ENCODE data around the gene CPA5.
"Not testable (repeated sequence)": the region's sequence is repeated elsewhere in the genome, so short reads cannot be mapped to it uniquely, and the experiment has no call there.

Gene CPA5, protein sequence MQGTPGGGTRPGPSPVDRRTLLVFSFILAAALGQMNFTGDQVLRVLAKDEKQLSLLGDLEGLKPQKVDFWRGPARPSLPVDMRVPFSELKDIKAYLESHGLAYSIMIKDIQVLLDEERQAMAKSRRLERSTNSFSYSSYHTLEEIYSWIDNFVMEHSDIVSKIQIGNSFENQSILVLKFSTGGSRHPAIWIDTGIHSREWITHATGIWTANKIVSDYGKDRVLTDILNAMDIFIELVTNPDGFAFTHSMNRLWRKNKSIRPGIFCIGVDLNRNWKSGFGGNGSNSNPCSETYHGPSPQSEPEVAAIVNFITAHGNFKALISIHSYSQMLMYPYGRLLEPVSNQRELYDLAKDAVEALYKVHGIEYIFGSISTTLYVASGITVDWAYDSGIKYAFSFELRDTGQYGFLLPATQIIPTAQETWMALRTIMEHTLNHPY

DNA sequence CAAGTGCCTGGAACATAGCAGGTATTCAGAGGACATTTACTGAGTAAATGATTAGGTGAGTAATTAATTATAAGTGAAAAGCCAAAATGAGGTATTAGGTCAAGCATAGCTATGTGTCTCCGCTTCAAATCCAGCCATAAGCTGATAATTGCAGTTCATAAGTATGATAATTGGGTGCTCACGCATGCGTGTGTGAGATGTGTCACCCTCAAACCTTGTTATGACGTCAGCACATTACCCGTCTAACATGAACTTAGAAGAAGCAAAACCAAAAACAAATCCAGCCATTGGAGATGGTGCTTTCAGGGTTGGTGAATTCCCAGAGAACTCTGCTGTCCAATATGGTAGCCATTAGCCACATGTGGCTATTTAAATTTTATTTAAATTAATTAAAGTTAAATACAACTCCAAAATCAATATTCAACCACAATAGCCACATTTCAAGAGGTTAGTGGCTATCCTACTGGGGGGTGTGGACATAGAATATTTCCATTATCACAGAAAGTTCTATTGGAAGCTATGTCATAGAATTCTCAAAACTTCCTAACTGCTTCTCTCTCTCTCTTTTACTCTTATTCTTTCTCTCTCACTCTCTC is at the start of gene CPA5:
Gene CPA5, plus strand, starts transcription at position 546 of the 596 bp plus-strand sequence. CDS start 1,670 bp downstream, outside the sequence.
- no peak for DNase-seq

DNA sequence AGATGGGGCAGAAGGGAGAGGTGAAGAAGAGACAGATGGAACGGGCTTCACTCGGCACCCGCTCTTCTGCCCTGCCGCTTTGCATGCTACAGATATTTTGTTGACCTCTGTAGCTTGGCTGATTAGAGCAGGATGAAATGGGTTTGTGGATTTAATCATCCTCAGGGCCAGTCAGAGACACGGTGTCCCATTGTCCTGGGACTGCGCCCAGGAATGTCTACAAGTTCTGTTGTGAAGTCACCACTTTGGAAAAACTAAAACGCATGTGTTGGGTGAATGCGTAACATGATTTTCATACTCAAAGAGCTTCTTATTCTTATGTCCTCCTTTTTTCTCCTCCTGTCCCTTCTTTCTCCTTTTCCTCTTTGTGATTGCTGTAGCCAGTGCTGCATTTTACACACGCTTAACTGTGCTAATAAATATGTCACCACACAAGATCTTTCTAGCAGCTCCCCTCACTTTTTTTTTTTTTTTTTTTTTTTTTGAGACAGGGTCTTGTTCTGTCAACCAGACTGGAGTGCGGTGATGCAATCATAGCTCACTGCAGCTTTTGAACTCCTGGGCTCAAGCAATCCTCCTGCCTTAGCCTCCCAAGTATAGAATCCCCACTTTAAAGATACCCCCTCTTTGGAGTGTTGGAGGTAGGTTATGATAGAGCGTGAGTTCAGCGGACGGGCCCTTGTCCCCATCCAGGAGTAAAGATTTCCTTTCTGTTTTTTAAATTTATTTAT is 48.2 kb upstream of the CPA5 start:
- no peak for DNase-seq

DNA sequence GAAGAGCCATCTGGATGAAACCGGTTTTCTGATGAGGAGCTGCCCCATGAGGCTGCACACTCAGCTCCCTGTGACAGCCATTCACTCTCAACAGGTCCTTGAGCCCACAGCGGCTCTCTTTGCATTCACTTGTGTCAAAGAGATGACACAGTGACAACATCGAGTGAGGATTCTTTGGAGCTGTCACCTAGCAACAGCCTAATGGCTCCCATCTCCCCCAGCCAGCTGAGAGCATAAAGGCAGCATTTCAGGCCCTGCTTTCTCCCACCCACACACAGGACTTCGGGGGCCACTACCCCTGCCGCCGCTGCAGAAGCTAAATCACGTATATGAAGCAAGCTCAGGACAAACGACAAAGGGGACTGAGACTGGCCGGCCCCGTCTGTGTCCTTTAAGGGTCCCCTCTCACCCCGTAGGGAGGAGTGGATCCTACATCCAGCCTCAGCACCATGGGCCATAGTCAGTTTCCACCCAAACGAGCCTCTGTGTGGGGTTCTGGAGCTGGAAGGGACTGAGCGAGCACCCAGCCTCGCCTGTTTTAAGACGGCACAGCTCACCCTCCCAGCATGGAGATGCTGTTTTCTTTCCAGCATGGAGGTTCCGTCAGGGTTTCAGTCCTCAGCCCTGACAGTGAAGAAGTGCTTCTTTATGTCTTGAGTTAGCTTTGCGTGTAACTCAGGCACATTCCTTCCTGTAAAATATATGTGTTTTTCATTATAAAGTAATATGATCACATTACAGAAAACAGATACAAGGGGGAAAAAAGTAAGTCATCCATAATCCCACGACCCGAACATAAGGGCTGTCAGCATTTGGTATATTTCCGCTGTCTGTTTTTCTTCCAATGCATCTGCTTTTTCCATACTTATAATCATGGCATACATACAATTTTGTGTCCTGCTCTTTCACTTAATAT is 46.7 kb upstream of the CPA5 start:
- DNase-seq = no peak

DNA sequence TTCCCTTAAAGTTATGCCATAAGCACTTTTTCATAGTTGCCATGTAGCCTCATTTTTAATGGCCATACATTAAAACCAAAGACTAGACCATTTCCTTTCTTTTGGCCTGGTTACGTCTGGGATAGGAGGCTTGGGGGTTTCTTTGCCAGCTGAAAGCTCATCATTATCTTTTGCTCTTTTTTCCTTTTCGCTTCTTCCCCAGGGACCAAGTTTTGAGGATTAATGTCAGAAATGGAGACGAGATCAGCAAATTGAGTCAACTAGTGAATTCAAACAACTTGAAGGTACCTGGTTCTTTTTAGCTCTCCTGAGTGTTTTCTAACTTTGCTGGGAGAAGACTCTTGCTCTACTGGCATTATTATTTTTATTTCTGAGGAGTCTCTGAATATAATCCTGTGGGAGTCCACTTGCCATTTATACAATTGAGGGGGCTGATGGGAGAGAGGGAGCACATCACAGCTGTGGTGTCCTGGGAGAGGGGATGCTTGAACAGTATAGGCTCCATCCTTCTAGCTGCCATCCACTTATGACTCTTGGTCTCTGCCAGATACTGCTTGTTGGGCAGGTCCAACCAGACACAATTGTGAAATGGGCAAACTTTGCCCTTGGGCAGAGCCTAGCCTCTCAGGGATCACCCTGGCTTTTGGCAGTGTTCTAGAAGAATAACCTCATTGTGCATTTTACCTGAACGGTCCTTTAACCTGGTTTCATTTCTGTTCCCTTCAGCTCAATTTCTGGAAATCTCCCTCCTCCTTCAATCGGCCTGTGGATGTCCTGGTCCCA is 45.9 kb upstream of the CPA5 start:
- no peak for DNase-seq

DNA sequence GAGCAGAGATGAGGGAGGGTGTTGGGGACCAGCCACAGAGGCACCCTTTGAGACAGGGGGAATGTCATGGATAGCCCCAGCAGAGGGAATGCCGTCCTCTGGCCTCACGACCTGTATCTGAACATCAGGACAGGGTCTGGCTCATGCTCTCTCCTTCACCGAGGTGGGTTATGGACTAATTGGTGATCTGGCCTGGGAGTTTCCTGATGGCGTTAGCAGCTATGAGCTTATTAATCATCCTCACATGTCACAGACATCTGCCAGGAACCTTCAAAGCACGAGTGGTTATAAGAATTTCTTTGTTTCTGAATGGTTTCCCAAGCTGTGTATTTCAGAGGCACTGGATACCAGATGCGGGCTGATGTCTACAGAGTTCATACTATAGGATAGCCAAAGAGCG is 44.8 kb upstream of the CPA5 start:
- no peak for DNase-seq

DNA sequence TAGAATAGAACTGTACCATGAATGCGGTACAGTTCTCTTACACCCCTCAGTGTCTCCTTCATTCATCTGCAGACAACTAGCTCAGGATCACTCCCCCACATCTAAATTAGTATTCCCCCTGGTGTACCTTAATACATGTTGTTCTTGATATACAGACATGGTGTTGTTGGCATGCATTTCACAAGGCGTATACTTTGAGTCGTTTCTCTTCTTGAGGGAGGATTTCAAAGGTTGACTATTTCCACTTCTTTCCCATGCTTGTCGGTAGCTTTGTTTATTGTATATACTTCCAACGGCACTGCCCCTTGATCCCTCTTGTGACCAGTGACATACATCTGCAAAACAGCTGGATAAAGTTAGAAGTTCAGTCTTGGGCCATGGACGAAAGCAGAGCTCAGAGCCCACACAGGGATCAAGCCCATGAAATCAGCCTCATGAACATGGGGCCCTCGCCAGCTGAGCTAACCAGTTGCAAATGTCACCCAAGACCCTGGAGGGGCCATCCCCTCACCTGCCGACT is 43.1 kb upstream of the CPA5 start:
- no peak for DNase-seq

DNA sequence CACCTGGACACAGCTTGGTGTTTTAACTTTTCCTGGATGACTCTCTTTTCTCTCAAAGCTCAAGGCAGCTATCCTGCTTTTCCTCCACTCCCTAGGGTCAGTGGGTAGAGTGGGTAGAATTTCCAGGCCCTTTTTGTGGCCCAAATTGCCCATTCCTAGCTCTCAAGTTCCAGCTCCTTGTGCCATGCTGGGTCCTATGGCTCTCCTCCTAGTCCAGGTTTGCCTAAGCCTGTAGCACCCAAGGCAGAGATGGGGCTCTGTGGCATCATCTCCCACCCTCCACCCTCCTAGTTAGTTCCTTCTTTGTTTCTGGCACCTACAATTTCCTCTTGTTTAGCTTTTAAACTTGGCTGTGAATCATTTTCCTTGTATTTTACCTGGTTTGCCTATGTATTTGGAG is 42.0 kb upstream of the CPA5 start:
- DNase-seq = no peak

DNA sequence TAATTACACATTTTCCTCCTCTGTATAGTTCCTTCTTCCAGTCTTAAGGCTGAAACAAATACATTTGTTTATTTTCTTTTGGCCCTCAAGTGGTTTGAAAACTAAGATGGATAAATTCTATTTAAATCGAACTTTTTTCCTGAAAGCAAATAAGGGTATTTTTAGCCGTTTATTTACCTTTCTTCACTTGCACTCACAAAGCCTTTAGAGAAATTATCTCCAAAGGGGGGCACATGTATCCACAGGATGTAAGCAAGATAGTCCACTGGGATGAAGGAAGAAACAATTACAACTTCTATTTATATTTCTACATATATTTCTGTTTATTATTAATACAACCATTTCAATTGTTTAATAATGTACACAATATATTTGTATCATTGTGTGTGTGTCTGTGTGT is 41.5 kb upstream of the CPA5 start:
- DNase-seq = no peak

DNA sequence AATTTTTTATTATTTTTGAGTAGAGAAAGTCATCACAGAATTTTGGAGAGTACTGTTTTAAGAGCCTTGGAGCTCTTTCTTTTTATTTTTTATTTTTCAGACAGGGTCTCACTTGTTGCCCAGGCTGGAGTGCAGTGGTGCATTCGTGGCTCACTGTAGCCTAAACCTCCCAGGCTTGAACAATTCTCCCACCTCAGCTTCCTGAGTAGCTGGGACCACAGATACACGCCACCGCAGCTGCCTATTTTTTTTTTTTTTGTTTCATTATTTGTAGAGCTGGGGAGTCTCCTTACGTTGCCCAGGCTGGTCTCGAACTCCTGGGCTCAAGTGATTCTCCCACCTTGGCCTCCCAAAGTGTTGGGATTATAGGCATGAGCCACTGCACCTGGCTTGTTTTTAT is 41.1 kb upstream of the CPA5 start:
- no peak for DNase-seq

DNA sequence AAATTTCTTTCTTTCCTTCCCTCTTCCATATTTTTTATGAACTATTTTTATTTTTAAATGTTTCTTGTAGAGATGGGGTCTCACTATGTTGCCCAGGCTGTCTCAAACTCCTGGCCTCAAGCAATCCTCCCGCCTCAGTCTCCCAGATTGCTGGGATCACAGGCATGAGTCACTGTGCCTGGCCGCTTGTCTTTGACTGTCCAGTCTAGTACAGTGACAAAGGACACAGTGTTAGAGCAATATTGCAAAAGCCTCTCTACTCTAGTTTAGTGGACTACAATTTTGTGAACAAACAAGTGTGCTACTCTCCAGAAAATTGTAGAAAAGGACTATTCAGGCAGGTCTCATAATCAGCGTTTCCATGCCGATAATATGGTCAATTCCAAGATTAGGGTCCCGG is 40.6 kb upstream of the CPA5 start:
- no peak for DNase-seq

DNA sequence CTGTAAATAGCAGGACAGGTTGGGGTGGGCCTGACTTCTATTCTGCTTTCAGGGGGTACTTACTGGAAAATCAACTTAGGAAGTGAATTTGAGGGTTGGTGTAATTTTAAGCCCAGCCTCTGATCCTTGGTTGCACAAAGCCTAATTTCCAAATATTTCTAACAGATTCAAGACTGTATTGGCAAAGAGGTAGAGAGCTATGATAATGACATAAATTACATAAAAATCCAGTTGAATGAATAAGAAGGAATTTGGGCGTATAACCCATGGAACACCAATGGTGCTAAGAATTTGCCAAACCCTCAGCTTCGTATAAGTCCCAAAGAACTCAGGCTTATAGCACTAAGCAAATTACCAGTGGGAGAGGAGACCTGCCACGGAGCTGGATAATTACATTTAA is 39.7 kb upstream of the CPA5 start:
- DNase-seq = no peak

DNA sequence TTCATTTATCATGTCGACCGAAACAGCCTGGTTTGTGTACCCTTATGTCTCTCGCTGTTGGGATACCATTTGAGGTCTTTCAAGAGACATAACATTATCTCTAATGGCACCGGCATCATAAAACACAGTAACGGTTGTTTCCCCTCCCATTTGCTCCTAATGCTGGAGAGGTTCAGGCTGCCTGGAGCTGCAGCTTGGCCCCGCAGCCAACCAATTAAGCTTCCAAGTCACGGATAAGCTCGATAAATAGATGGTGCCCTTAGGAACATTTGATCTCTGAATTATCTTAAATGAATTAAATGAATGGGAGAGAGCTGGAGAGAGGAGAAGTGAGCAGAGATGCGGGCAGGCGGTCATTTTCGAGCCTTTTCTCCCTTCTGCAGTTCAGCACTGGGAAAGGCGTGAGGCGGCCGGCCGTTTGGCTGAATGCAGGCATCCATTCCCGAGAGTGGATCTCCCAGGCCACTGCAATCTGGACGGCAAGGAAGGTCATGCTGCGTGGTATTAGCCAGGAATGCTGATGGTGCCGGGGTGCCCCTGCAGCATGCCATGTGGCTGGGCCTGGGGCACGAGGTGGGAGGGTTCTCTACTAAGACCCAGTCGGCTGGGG is 39.1 kb upstream of the CPA5 start:
- DNase-seq = no peak

DNA sequence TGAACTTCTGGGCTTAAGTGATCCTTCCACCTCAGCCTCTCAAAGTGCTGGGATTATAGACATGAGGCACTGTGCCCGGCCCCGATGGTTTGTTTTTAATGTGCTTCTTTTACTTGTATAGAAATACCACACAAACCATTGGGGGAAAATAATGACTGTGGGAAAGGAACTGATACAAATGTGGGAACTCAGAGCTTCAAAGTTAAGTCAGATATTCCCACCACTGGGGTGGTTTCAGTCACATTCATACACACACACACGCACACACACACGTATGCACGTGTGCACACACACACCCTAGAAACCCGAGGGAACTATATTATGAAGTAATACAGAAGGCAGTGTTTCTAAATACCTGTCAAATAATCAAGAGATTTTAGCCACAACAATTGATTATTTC is 34.6 kb upstream of the CPA5 start:
- DNase-seq = no peak

DNA sequence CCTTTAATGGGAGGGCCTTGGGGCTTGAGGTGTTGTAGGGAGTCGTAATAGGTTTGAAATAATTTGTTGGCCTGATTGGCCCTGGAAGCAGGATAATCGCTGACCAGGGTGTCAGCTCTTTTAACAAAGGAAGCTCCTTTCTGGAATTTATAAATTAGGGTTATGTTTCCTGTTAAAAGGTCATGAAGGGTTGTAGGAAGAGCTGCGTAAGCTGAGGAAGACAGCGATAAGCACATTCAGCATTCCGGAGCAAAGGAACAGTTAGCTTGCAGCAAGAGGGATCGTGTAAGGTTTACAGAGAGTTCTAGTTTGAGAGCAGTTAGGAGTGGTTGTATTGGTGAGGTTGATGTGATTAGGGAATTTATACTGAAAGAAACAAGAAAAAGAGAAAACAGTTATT is 30.3 kb upstream of the CPA5 start:
- DNase-seq = no peak

DNA sequence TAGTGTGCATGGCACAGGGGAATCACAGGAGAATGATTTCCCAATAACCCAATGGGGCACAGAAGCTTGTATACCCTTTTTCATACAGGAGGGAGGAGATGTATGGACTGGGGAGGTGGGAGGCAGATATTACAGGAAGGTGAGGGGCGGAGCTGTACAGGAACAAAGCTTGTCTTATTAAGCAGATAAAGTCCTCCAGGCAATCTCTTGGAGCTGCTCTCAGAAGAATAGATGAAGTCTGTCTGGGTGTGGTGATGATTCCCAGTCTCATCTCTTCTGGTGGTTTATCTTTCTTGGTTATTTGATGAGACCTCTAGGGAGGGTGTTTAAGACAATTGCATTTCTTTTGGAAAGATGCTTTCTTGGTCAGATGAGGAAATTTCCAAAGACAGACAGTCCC is 25.1 kb upstream of the CPA5 start:
- no peak for DNase-seq

DNA sequence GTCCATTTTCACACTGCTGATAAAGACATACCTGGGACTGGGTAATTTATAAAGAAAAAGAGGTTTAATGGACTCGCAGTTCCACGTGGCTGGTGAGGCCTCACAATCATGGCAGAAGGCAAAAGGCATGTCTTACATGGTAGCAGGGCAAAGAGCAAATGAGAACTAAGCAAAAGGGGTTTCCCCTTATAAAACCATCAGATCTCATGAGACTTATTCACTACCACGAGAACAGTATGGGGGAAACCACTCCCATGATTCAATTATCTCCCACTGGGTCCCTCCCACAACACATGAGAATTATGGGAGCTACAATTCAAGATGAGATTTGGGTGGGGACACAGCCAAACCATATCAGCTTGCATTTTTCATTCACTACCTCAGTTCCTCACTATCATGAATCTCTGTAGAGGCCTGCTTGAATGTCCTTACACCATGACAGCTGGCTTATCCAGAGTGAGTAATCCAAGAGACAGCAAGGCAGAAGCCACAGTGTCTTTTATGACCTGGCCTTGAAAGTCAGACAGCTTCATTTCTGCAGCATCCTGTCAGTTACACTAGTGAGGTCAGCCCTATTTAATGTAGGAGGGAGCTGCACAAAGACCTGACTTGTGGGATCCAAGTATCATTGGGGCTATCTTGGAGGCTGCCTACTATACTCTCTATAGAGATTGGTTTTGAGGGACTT is 22.9 kb upstream of the CPA5 start:
- not testable (repeated sequence) for DNase-seq

DNA sequence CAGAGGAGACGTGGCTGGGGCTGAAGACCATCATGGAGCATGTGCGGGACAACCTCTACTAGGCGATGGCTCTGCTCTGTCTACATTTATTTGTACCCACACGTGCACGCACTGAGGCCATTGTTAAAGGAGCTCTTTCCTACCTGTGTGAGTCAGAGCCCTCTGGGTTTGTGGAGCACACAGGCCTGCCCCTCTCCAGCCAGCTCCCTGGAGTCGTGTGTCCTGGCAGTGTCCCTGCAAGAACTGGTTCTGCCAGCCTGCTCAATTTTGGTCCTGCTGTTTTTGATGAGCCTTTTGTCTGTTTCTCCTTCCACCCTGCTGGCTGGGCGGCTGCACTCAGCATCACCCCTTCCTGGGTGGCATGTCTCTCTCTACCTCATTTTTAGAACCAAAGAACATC is 22.0 kb upstream of the CPA5 start:
- no peak for DNase-seq

DNA sequence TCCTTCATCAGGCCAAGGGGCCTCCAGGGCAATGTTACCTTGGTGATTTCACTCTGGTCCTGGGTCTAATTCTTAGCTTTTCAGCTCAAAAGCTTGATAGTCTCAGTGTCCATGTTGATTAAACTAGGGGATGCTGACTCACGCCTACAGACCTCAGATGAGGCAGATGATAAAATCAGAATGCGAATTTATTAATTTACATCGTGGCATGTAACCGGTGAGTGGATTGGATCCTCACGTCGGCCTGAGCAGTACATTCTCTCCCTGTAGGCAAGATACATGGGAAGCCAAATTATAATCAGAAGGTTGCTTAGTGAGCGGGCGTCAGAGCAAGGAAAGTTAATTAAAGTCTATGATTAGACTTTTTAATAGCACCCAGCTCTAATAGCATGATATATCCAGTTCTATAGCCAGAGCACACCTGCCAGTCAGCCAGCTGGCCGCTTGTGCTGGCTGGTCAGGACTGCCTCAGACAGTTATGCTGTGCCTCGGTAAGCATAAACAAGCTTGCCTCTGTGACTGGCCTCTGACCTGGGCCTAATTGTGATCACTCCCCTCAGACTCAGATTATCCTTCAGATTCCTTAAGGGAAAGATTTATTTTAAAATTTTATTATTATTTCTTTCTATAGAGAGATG is 20.2 kb upstream of the CPA5 start:
- DNase-seq = no peak

DNA sequence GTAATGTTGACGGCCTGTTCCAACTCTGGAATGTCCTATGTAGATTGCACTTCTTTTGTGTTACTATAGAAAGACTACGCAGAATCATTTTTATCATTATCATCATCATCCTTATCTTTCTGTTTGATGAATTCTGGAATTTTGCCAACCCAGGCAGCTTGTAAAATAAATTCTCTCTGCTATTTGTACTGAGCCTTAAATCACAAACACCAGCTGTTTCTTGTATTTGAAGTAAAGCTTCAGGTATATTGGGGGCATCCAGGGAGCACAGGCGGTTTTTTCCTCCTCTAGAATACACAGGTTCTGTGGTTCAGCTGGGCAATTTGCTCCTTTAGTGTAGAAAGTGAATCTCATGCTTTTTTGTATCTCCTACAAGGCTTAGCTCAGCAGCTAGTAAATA is 14.9 kb upstream of the CPA5 start:
- DNase-seq = no peak
